ENCODE data around the gene SRC.

Gene SRC

DNA sequence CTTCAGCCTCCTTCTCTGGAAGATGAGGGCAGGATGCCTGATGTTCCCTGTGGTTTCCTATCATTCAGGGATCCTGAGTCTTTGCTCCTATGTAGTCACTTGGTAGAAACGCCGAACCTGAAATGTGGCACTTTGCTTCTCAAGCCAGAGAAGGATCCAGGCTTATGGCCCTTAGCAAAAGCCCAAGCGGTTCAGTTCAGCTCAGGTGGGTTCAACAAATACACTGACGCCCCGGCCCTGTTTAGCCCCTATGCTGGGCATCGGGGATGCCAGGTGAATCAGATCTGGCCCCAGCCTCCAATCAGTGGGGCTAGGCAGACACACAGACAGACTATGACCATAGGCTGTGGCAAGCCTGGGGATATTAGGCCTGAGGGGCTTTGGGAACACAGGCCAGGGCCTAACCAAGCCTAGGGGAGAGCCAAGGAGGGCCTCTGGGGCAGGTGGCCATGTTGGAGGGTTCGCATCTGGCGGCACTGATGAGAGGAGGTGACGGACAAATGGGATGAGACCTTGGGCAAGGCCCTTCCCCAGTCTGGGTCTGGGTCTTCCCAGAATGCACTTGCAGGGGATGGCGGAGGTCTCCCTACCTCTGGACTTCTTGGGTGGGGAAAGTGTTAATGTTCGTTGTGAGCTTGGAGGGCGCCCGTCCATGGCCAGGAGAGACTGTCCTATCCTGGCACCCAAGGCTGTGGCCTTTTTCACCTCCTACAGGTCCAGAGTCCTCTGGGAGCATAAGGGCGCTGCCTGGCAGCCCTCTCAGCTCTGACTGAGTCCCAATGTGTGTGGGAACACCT is 17.6 kb upstream of the SRC start:
- no peaks in the 10 kb centered on the region; the same call in 1 of the 2 replicates for H3K27me3 ChIP-seq (ENCODE audit: insufficient read depth, low read length)
- no peak overlapping the region for H3K27ac ChIP-seq (ENCODE audit: low read depth, low read length, poor library complexity, severe bottlenecking)
- H4K20me1 ChIP-seq (ENCODE audit: insufficient read depth, low read length): no peaks in the 10 kb centered on the region
- no peaks in the 10 kb centered on the region for H3K4me1 ChIP-seq (ENCODE audit: insufficient read depth, low read length, severe bottlenecking)
- H3K4me2 ChIP-seq (ENCODE audit: low read length): no peak overlapping the region
- H3K4me3 ChIP-seq (ENCODE audit: low read depth, low read length, poor library complexity, severe bottlenecking): no peak overlapping the region
- no peaks in the 10 kb centered on the region for H3K9me3 ChIP-seq (ENCODE audit: low read length)
- H3K9me2 ChIP-seq (ENCODE audit: low read depth, low read length): no peaks in the 10 kb centered on the region
- TF ChIP-seq CTCF (IDR thresholded peaks at IDR 0.05; ENCODE audit: low read length) (no peak), EZH2 (IDR thresholded peaks at IDR 0.05; ENCODE audit: borderline replicate concordance, low read length) (no peak)
- no peak overlapping the region for H2AFZ ChIP-seq (ENCODE audit: low read length)
- no peaks in the 10 kb centered on the region for H3F3A ChIP-seq (ENCODE audit: insufficient read depth, low read length)
- H3K79me2 ChIP-seq (ENCODE audit: insufficient read depth, low read length): no peaks in the 10 kb centered on the region
- H3K9ac ChIP-seq (ENCODE audit: low read length): no peak overlapping the region
- no peaks in the 10 kb centered on the region for H3K36me3 ChIP-seq (ENCODE audit: insufficient read depth, low read length)

DNA sequence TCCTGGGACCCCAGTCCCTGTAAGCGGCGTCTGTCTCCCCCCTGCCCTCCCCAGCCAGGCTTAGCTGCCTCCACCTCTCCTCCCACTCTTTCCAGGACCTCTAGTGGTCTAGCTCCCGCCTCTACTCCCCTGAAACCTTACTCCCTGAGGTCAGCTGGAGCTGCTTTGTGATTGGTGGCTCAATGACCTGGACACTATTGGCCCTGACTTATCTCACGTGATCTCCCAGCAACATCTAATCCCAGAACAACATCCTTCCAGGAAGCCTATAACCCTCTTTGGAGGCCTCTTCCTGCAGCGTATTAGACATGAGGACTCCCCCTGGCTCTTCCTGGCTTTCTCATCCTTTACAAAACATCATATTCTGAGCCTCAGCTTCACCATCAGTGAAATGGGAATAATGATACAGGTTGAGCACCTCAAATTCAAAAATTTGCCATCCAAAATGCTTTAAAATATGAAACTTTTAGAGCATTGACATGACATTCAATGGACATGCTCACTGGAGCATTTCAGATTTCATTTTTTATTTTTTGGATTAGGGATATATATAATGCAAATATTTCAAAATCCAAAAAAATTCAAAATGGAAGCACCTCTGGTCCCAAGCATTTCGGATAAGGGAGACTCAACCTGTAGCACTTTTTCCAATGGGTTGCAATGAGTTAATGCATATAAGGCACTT is 16.3 kb upstream of the SRC start:
- no peak for TF ChIP-seq CTCF (IDR thresholded peaks at IDR 0.05; ENCODE audit: low read length)
- TF ChIP-seq EZH2 (IDR thresholded peaks at IDR 0.05; ENCODE audit: borderline replicate concordance, low read length): no peak
- H3F3A ChIP-seq (ENCODE audit: insufficient read depth, low read length): no peaks in the 10 kb centered on the region
- H3K9me3 ChIP-seq (ENCODE audit: low read length): no peaks in the 10 kb centered on the region
- H3K36me3 ChIP-seq (ENCODE audit: insufficient read depth, low read length): no peaks in the 10 kb centered on the region
- no peaks in the 10 kb centered on the region for H3K4me1 ChIP-seq (ENCODE audit: insufficient read depth, low read length, severe bottlenecking)
- H3K4me2 ChIP-seq (ENCODE audit: low read length): no peak overlapping the region
- no peaks in the 10 kb centered on the region for H3K79me2 ChIP-seq (ENCODE audit: insufficient read depth, low read length)
- H4K20me1 ChIP-seq (ENCODE audit: insufficient read depth, low read length): no peaks in the 10 kb centered on the region
- no peaks in the 10 kb centered on the region for H3K9me2 ChIP-seq (ENCODE audit: low read depth, low read length)
- H3K27me3 ChIP-seq (ENCODE audit: insufficient read depth, low read length): no peaks in the 10 kb centered on the region; the same call in 1 of the 2 replicates
- no peak overlapping the region for H3K27ac ChIP-seq (ENCODE audit: low read depth, low read length, poor library complexity, severe bottlenecking)
- no peak overlapping the region for H2AFZ ChIP-seq (ENCODE audit: low read length)
- no peak overlapping the region for H3K4me3 ChIP-seq (ENCODE audit: low read depth, low read length, poor library complexity, severe bottlenecking)
- no peak overlapping the region for H3K9ac ChIP-seq (ENCODE audit: low read length)

DNA sequence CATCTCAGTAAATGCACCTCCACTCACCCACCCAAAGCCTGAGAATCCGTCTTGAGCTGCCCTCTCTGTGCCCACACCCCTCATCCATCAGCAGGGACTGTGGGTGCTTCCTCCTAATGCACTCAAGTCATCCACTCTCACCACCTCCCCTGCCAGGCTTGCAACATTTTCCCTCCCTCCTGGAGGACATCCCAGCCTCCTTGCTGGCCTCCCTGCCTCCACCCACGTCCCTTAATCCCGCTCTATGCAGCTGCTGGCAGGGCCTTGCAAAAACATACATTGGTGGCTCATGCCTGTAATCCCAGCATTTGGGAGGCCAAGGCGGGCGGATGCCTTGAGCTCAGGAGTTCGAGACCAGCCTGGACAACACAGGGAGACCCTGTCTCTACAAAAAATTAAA is 15.6 kb upstream of the SRC start:
- H3K27me3 ChIP-seq (ENCODE audit: insufficient read depth, low read length): no peaks in the 10 kb centered on the region; the same call in 1 of the 2 replicates
- TF ChIP-seq EZH2 (IDR thresholded peaks at IDR 0.05; ENCODE audit: borderline replicate concordance, low read length) (no peak), CTCF (IDR thresholded peaks at IDR 0.05; ENCODE audit: low read length) (no peak)
- no peaks in the 10 kb centered on the region for H3K4me1 ChIP-seq (ENCODE audit: insufficient read depth, low read length, severe bottlenecking)
- no peak overlapping the region for H3K4me3 ChIP-seq (ENCODE audit: low read depth, low read length, poor library complexity, severe bottlenecking)
- no peak overlapping the region for H2AFZ ChIP-seq (ENCODE audit: low read length)
- no peaks in the 10 kb centered on the region for H3F3A ChIP-seq (ENCODE audit: insufficient read depth, low read length)
- no peaks in the 10 kb centered on the region for H3K9me2 ChIP-seq (ENCODE audit: low read depth, low read length)
- H3K9me3 ChIP-seq (ENCODE audit: low read length): no peaks in the 10 kb centered on the region
- H4K20me1 ChIP-seq (ENCODE audit: insufficient read depth, low read length): no peaks in the 10 kb centered on the region
- H3K4me2 ChIP-seq (ENCODE audit: low read length): no peak overlapping the region
- H3K27ac ChIP-seq (ENCODE audit: low read depth, low read length, poor library complexity, severe bottlenecking): no peak overlapping the region
- no peaks in the 10 kb centered on the region for H3K36me3 ChIP-seq (ENCODE audit: insufficient read depth, low read length)
- H3K9ac ChIP-seq (ENCODE audit: low read length): no peak overlapping the region
- H3K79me2 ChIP-seq (ENCODE audit: insufficient read depth, low read length): no peaks in the 10 kb centered on the region

Measured in OCI-LY1 (cell line).